H1 (cell line): ENCODE measurements around the gene UBE2O. TPM values are rescaled to one million over a fixed set of nuclear protein-coding genes. Genes with fewer than 3 reads are reported as not detected.

Experiments
- CTCF ChIA-PET: fragments of 300-600 bp; sonication (Branson Sonifier 250); formaldehyde crosslinking; loops from one replicate; lab custom pipeline; 2021; ENCODE audit not compliant: partially characterized antibody; lab: Charles Lee
- POLR2A ChIA-PET: fragments of 300-600 bp; sonication (Branson Sonifier 250); formaldehyde crosslinking; loops from one replicate; lab custom pipeline; 2021; ENCODE audit warnings: inconsistent platforms; ENCODE audit not compliant: partially characterized antibody; lab: Charles Lee
- DNase-seq, 2 experiments: peaks; one replicate each; pipeline versions ENCODE4 v3.0.0 to v3.0.0-alpha.2; 2010 to 2022; ENCODE audit warnings: low spot score in 2 of 2, low read depth in 1 of 2, mixed read lengths in 1 of 2
- FAIRE-seq: peaks from 2 replicates; lab custom pipeline; 2011; peaks lifted over from hg19 to GRCh38; lab: Jason Lieb, UNC
- H2AFZ ChIP-seq: 2 replicates; pipeline ENCODE4 v1.8.1; 2012; ENCODE audit warnings: low read length, inconsistent platforms
- H2AK5ac ChIP-seq: 2 replicates; pipeline ENCODE4 v1.6.1; 2013; ENCODE audit warnings: low read depth, low read length
- H2BK120ac ChIP-seq: replicated peaks from 2 replicates; pipeline ENCODE3; 2013; ENCODE audit warnings: low read depth, low read length, inconsistent platforms
- H2BK12ac ChIP-seq: 2 replicates; pipeline ENCODE4 v1.6.1; 2013; ENCODE audit warnings: low read depth, low read length
- H2BK15ac ChIP-seq: 2 replicates; pipeline ENCODE4 v1.6.1; 2013; ENCODE audit warnings: low read length
- H2BK20ac ChIP-seq: 2 replicates; pipeline ENCODE4 v1.6.1; 2013; ENCODE audit warnings: low read length
- H2BK5ac ChIP-seq: 2 replicates; pipeline ENCODE4 v1.6.1; 2013; ENCODE audit warnings: low read depth, low read length
- H3K14ac ChIP-seq: 2 replicates; pipeline ENCODE4 v1.6.1; 2013; ENCODE audit warnings: inconsistent platforms; ENCODE audit not compliant: insufficient read length
- H3K18ac ChIP-seq: 2 replicates; pipeline ENCODE4 v1.6.1; 2013; ENCODE audit warnings: low read length; ENCODE audit errors: extremely low read depth
- H3K23ac ChIP-seq: 2 replicates; pipeline ENCODE4 v1.6.1; 2013; ENCODE audit warnings: inconsistent platforms; ENCODE audit not compliant: insufficient read length
- H3K23me2 ChIP-seq: 2 replicates; pipeline ENCODE4 v1.6.1; 2013; ENCODE audit warnings: low read depth, low read length
- H3K27ac ChIP-seq: 2 replicates; pipeline ENCODE4 v1.6.1; 2011; ENCODE audit warnings: low read depth, low read length, inconsistent platforms
- H3K27me3 ChIP-seq, 4 experiments: replicated peaks in 1 of 4; 1 replicate in 1 of 4; 2 replicates in 3 of 4; pipeline versions ENCODE4 v1.6.1 to v1.8.1; 2011 to 2013; ENCODE audit warnings: low read length in 3 of 4, mild to moderate bottlenecking in 3 of 4, inconsistent platforms in 2 of 4, mixed read lengths in 2 of 4, moderate library complexity in 1 of 4; ENCODE audit not compliant: control insufficient read depth in 3 of 4, insufficient read depth in 3 of 4; ENCODE audit errors: extremely low read depth in 1 of 4
- H3K36me3 ChIP-seq, 4 experiments: 2 replicates each; pipeline versions ENCODE4 v1.6.1 to v1.8.1; 2011 to 2013; ENCODE audit warnings: mild to moderate bottlenecking in 4 of 4, low read length in 3 of 4, moderate library complexity in 2 of 4, control low read depth in 1 of 4, inconsistent platforms in 1 of 4; ENCODE audit not compliant: insufficient read depth in 4 of 4, control insufficient read depth in 2 of 4
- H3K4ac ChIP-seq: replicated peaks from 2 replicates; pipeline ENCODE3; 2013; ENCODE audit warnings: low read length, low read depth, mixed read lengths, inconsistent platforms; ENCODE audit not compliant: insufficient read length
- H3K4me1 ChIP-seq, 4 experiments: replicated peaks in 1 of 4; 1 replicate in 1 of 4; 2 replicates in 3 of 4; pipeline versions ENCODE4 v1.6.1 to v1.8.1; 2011 to 2013; ENCODE audit warnings: low read length in 3 of 4, inconsistent platforms in 2 of 4, mixed read lengths in 1 of 4; ENCODE audit not compliant: insufficient read depth in 4 of 4, control insufficient read depth in 3 of 4
- H3K4me2 ChIP-seq, 2 experiments: 2 replicates each; pipeline versions ENCODE4 v1.6.1 to v1.8.1; 2011 to 2013; ENCODE audit warnings: low read depth in 2 of 2, low read length in 2 of 2, control low read depth in 1 of 2, inconsistent platforms in 1 of 2, mild to moderate bottlenecking in 1 of 2; ENCODE audit not compliant: insufficient read depth in 1 of 2
- H3K4me3 ChIP-seq, 4 experiments: fragments of 200-600, 300-600 bp in 1 of 4; sonication (generic), shearing (Covaris generic), sonication (Bioruptor Twin) in 1 of 4; 2 replicates each; pipeline versions ENCODE4 v1.5.1 to v1.8.1; 2011 to 2016; ENCODE audit warnings: low read length in 4 of 4, low read depth in 3 of 4, control low read depth in 2 of 4, inconsistent platforms in 2 of 4, mild to moderate bottlenecking in 2 of 4, mixed read lengths in 1 of 4, moderate library complexity in 1 of 4; ENCODE audit not compliant: insufficient read depth in 2 of 4; ENCODE audit errors: extremely low read depth in 1 of 4
- H3K56ac ChIP-seq: replicated peaks from 2 replicates; pipeline ENCODE3; 2013; ENCODE audit warnings: low read depth, mild to moderate bottlenecking, mixed read lengths, low read length, inconsistent platforms; ENCODE audit not compliant: insufficient read length
- H3K79me1 ChIP-seq: 2 replicates; pipeline ENCODE4 v1.6.1; 2013; ENCODE audit warnings: low read depth, low read length, control low read depth
- H3K79me2 ChIP-seq, 2 experiments: 2 replicates each; pipeline versions ENCODE4 v1.6.1 to v1.8.1; 2012 to 2013; ENCODE audit warnings: low read length in 2 of 2, mild to moderate bottlenecking in 2 of 2, inconsistent platforms in 1 of 2; ENCODE audit not compliant: insufficient read depth in 2 of 2, control insufficient read depth in 1 of 2
- H3K9ac ChIP-seq, 4 experiments: replicated peaks in 1 of 4; 1 replicate in 1 of 4; 2 replicates in 3 of 4; pipeline versions ENCODE4 v1.6.1 to v1.8.1; 2011 to 2013; ENCODE audit warnings: low read depth in 3 of 4, low read length in 3 of 4, control low read depth in 2 of 4, mild to moderate bottlenecking in 2 of 4, moderate library complexity in 2 of 4, inconsistent platforms in 1 of 4; ENCODE audit errors: extremely low read depth in 1 of 4
- H3K9me3 ChIP-seq, 2 experiments: 2 replicates each; pipeline versions ENCODE4 v1.6.1 to v1.8.1; 2012 to 2013; ENCODE audit warnings: mild to moderate bottlenecking in 2 of 2, moderate library complexity in 2 of 2, control low read depth in 1 of 2, inconsistent platforms in 1 of 2, low read depth in 1 of 2, low read length in 1 of 2, mixed read lengths in 1 of 2; ENCODE audit not compliant: insufficient read depth in 2 of 2
- H4K20me1 ChIP-seq, 2 experiments: replicated peaks in 1 of 2; 2 replicates each; pipeline versions ENCODE3 to v1.8.1; 2011 to 2013; ENCODE audit warnings: inconsistent platforms in 2 of 2, low read length in 2 of 2, mild to moderate bottlenecking in 1 of 2; ENCODE audit not compliant: insufficient read depth in 2 of 2, control insufficient read depth in 1 of 2
- H4K5ac ChIP-seq: 2 replicates; pipeline ENCODE4 v1.6.1; 2013; ENCODE audit warnings: low read length, low read depth, mixed read lengths, inconsistent platforms; ENCODE audit not compliant: insufficient read length
- H4K8ac ChIP-seq: 2 replicates; pipeline ENCODE4 v1.8.0; 2013; ENCODE audit warnings: mild to moderate bottlenecking, moderate library complexity, low read length, inconsistent platforms; ENCODE audit not compliant: insufficient read depth; ENCODE audit errors: extremely low read depth
- H4K91ac ChIP-seq: replicated peaks from 2 replicates; pipeline ENCODE3; 2013; ENCODE audit warnings: low read length, mixed read lengths, inconsistent platforms; ENCODE audit not compliant: insufficient read length
- BACH1 ChIP-seq: IDR thresholded peaks from 2 replicates; pipeline ENCODE4 v1.6.1; 2012; ENCODE audit warnings: low read length, improper control_type of control experiment
- CBX8 ChIP-seq: fragments of 300-800, 300-1000 bp; sonication (generic); IDR thresholded peaks from 2 replicates; pipeline ENCODE4 v1.7.1; 2016; ENCODE audit warnings: low read depth, low read length, borderline replicate concordance
- CHD2 ChIP-seq: IDR thresholded peaks from 2 replicates; pipeline ENCODE4 v1.6.1; 2012; ENCODE audit warnings: low read length, improper control_type of control experiment
- EZH2 ChIP-seq: fragments of 200-600 bp; sonication (generic); IDR thresholded peaks from 2 replicates; pipeline ENCODE4 v1.7.1; 2012; ENCODE audit warnings: low read depth, mild to moderate bottlenecking, moderate library complexity, low read length, inconsistent platforms; ENCODE audit not compliant: severe bottlenecking
- FOSL1 ChIP-seq: IDR thresholded peaks from 2 replicates; pipeline ENCODE4 v1.6.1; 2011; ENCODE audit warnings: mild to moderate bottlenecking, low read depth, low read length, moderate library complexity; ENCODE audit not compliant: insufficient read depth
- GTF2F1 ChIP-seq: IDR thresholded peaks from 2 replicates; pipeline ENCODE4 v1.6.1; 2012; ENCODE audit warnings: low read depth, low read length, improper control_type of control experiment, borderline replicate concordance
- MAFK ChIP-seq: IDR thresholded peaks from 2 replicates; pipeline ENCODE4 v1.6.1; 2012; ENCODE audit warnings: low read depth, mild to moderate bottlenecking, improper control_type of control experiment, low read length
- NANOG ChIP-seq: IDR thresholded peaks from 2 replicates; pipeline ENCODE4 v1.6.1; 2011; ENCODE audit warnings: low read length, low read depth, mild to moderate bottlenecking, inconsistent platforms; ENCODE audit not compliant: insufficient read depth, poor library complexity, severe bottlenecking
- POLR2AphosphoS5 ChIP-seq: IDR thresholded peaks from 2 replicates; pipeline ENCODE4 v1.6.1; 2011; ENCODE audit warnings: low read depth, low read length
- POU5F1 ChIP-seq: IDR thresholded peaks from 2 replicates; pipeline ENCODE4 v1.6.1; 2011; ENCODE audit warnings: low read depth, mild to moderate bottlenecking, low read length, moderate library complexity
- RBBP5 ChIP-seq: IDR thresholded peaks from 2 replicates; pipeline ENCODE4 v1.7.1; 2012; ENCODE audit warnings: low read depth, mild to moderate bottlenecking, inconsistent platforms, low read length, moderate library complexity, borderline replicate concordance
- RXRA ChIP-seq: IDR thresholded peaks from 2 replicates; pipeline ENCODE4 v1.6.1; 2011; ENCODE audit warnings: low read depth, mild to moderate bottlenecking, low read length, moderate library complexity; ENCODE audit not compliant: insufficient read depth
- SIN3A ChIP-seq, 2 experiments: IDR thresholded peaks in 1 of 2; conservative IDR thresholded peaks in 1 of 2; 2 replicates each; pipeline ENCODE4 v1.6.1; 2011 to 2012; ENCODE audit warnings: low read length in 2 of 2, improper control_type of control experiment in 1 of 2, low read depth in 1 of 2, mild to moderate bottlenecking in 1 of 2
- SP2 ChIP-seq: IDR thresholded peaks from 2 replicates; pipeline ENCODE4 v1.6.1; 2012; ENCODE audit warnings: mild to moderate bottlenecking, low read length, inconsistent platforms
- WGBS, 2 experiments: shearing (Covaris generic) in 1 of 2; methylation state at CpG; one replicate each; pipeline versions ENCODE4 v1.1.6 to v1.1.7; 2013 to 2015; ENCODE audit warnings: low lambda C conversion rate in 2 of 2, mixed read lengths in 2 of 2, inconsistent platforms in 1 of 2, low coverage in 1 of 2, missing lambda C conversion rate in 1 of 2; ENCODE audit not compliant: insufficient replicate concordance in 2 of 2, insufficient coverage in 1 of 2, insufficient read length in 1 of 2; ENCODE audit errors: extremely low coverage in 1 of 2, missing lambda C conversion rate in 1 of 2; 5-methylcytosine and 5-hydroxymethylcytosine counted together
- polyA plus RNA-seq, 7 experiments: library from polyadenylated mRNA; depleted of rRNA in 3 of 7; stranded (reverse) in 5 of 7; unstranded in 2 of 7; fragments of >200 nt in 5 of 7; fragments of 200-250 nt in 2 of 7; gene quantifications; 1 replicate in 5 of 7; 2 replicates in 1 of 7; 4 replicates in 1 of 7; pipeline versions ENCODE4 v1.2.1 to v1.2.3, GENCODE V29; 2011 to 2013; ENCODE audit warnings: missing spikeins in 2 of 7, mixed read lengths in 2 of 7
- total RNA-seq: library from RNA; stranded (reverse); fragmentation: NEBNext Ultra II Directional; extraction: Animal tissue kit (Norgen Biotek cat#: 25700); gene quantifications from 2 replicates; pipeline ENCODE4 v1.2.1, GENCODE V29; 2021

UBE2O gene
- total and polyA plus RNA-seq, 2 of the 8 experiments (the other 6 are each of a cell fraction or from before 2014, with no cell fraction given) = 24.4 to 63.0 TPM

DNA sequence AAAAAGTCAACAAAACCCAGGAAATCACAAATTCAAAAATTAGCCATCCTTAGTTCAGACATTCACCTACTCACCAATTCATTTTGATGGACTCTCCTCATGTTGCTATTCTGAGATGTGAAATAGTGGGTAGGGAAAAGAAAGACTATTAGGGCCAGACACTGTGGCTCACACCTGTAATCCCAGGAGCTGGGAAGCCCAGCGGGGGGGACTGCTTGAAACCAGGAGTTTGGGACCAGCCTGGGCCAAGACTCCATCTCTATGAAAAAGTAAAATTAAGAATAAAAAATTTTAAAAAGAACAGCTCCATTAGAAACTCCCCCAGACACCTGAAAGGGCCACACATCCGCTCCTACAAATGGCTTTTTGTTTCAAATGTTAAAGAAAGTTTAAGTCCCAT lies 21.4 kb downstream of the UBE2O start:
- H3K27ac ChIP-seq = no peak overlapping the region
- WGBS, 2 experiments = 53% methylated on average over 2 of the region's 2 CpGs; no CpG with 5 or more reads in 1 of the 2 experiments
- no peak for TF ChIP-seq NANOG
- no peak for TF ChIP-seq SIN3A (conservative IDR thresholded peaks at IDR 0.05 in 1 of 2, IDR thresholded peaks at IDR 0.05 in 1 of 2; ENCODE audit: low read depth in 1 of 2, low read length in 2 of 2)
- no peak for TF ChIP-seq BACH1
- no peak for TF ChIP-seq RBBP5
- no peak for TF ChIP-seq GTF2F1
- no peak for TF ChIP-seq POU5F1
- TF ChIP-seq POLR2AphosphoS5 = no peak
- no peak for TF ChIP-seq EZH2
- no peak for TF ChIP-seq MAFK
- no peak for TF ChIP-seq RXRA
- TF ChIP-seq CHD2 = no peak
- no peak for TF ChIP-seq FOSL1
- TF ChIP-seq CBX8 = no peak
- TF ChIP-seq SP2 = no peak

More for the DNA sequence above, 21.4 kb downstream of the UBE2O start:
- H2BK20ac ChIP-seq = no peak overlapping the region
- H2AK5ac ChIP-seq = no peak overlapping the region
- H3K9me3 ChIP-seq = no peaks in the 10 kb centered on the region
- H4K5ac ChIP-seq = no peak overlapping the region
- H3K4me2 ChIP-seq = no peak overlapping the region
- no peaks in the 10 kb centered on the region for H3K36me3 ChIP-seq
- H2BK15ac ChIP-seq = no peak overlapping the region
- peaks cover 13 to 89% of the 10 kb centered on the region in 2 experiments for H3K79me2 ChIP-seq
- peaks cover 23% of the 10 kb centered on the region for H3K79me1 ChIP-seq
- H3K27me3 ChIP-seq = no peaks in the 10 kb centered on the region
- FAIRE-seq (no peak), DNase-seq (no peak)
- no peak overlapping the region for H2BK5ac ChIP-seq
- no peak overlapping the region for H2BK120ac ChIP-seq
- H3K23ac ChIP-seq = no peak overlapping the region
- H3K23me2 ChIP-seq = no peaks in the 10 kb centered on the region
- POLR2A ChIA-PET = interaction anchor here (0.6 to 1.7 kb wide), 2 partner anchors 15 to 42 kb away, joined by 3 to 4 read pairs; no protein-coding TSS in a partner anchor
- peaks cover 20 to 30% of the 10 kb centered on the region in 2 experiments for H4K20me1 ChIP-seq
- H2BK12ac ChIP-seq = no peak overlapping the region
- no peak overlapping the region for H4K8ac ChIP-seq
- no peak overlapping the region for H3K4ac ChIP-seq
- no peak overlapping the region for H3K56ac ChIP-seq
- H3K4me3 ChIP-seq = no peak overlapping the region
- peaks cover 0 to 22% (median 7%) of the 10 kb centered on the region in 4 experiments for H3K4me1 ChIP-seq
- H3K9ac ChIP-seq = no peak overlapping the region
- no peak overlapping the region for H3K14ac ChIP-seq
- CTCF ChIA-PET = interaction anchor here (0.8 to 2.6 kb wide), 13 partner anchors 11 to 68 kb away, joined by 3 to 18 read pairs (median 5); no protein-coding TSS in a partner anchor
- no peak overlapping the region for H3K18ac ChIP-seq
- no peak overlapping the region for H4K91ac ChIP-seq
- no peak overlapping the region for H2AFZ ChIP-seq
